GM12892 (cell line): ENCODE results near the gene TM9SF1.

Experiments used
- POLR2A ChIP-seq: IDR thresholded peaks from 2 replicates; pipeline ENCODE4 v1.6.1; 2011; ENCODE audit warnings: low read depth, low read length, control low read depth
- TAF1 ChIP-seq: IDR thresholded peaks from 2 replicates; pipeline ENCODE4 v1.6.1; 2011; ENCODE audit warnings: low read depth, mild to moderate bottlenecking, control low read depth, low read length, borderline replicate concordance

DNA sequence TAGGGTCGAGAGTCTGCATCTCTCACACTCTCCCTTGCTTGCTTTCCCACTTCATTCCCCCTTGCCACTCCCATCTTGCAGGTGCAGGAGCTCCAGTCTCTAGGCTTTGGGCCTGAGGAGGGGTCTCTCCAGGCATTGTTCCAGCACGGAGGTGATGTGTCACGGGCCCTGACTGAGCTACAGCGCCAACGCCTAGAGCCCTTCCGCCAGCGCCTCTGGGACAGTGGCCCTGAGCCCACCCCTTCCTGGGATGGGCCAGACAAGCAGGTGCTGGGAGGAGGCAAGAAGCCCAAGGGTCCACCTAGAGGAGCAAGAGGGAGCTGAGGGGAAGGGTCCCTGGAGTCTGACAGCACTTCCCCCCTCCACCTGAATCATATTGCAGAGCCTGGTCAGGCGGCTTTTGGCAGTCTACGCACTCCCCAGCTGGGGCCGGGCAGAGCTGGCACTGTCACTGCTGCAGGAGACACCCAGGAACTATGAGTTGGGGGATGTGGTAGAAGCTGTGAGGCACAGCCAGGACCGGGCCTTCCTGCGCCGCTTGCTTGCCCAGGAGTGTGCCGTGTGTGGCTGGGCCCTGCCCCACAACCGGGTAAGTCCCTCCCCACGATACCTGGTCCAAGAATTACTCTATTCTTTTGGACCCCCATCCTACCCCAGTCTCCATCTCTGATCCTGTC lies 43.7 kb downstream of the TM9SF1 start:
- TF ChIP-seq POLR2A (no peak), TAF1 (no peak)
